ENCODE data around the gene ABCA2. TPM values are rescaled to one million over a fixed set of nuclear protein-coding genes. Genes with fewer than 3 reads are reported as not detected.
A peak's percentile ranks its signal among the peaks of the same experiment; 100 is the strongest.

The ABCA2 gene
- total and polyA plus RNA-seq, 4 donors = 13.4 to 39.0 (median 16.5) TPM

- H3K36me3 ChIP-seq (ENCODE audit: control insufficient read depth in 4 of 4, insufficient read depth in 4 of 4, low read length in 4 of 4) = peaks cover 0 to 7% (median 0%) of the 10 kb centered on the region in 4 donors
- H3K9ac ChIP-seq (ENCODE audit: insufficient read depth in 1 of 2, low read length in 2 of 2) = no peak overlapping the region
- TF ChIP-seq, protein P1, sequence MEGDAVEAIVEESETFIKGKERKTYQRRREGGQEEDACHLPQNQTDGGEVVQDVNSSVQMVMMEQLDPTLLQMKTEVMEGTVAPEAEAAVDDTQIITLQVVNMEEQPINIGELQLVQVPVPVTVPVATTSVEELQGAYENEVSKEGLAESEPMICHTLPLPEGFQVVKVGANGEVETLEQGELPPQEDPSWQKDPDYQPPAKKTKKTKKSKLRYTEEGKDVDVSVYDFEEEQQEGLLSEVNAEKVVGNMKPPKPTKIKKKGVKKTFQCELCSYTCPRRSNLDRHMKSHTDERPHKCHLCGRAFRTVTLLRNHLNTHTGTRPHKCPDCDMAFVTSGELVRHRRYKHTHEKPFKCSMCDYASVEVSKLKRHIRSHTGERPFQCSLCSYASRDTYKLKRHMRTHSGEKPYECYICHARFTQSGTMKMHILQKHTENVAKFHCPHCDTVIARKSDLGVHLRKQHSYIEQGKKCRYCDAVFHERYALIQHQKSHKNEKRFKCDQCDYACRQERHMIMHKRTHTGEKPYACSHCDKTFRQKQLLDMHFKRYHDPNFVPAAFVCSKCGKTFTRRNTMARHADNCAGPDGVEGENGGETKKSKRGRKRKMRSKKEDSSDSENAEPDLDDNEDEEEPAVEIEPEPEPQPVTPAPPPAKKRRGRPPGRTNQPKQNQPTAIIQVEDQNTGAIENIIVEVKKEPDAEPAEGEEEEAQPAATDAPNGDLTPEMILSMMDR (IDR thresholded peaks at IDR 0.05; ENCODE audit: control extremely low read depth, extremely low read depth) = no peak
- H3K4me1 ChIP-seq (ENCODE audit: control insufficient read depth in 5 of 5, insufficient read depth in 5 of 5, low read length in 5 of 5) = peaks cover 0 to 32% (median 11%) of the 10 kb centered on the region in 5 donors
- DNase-seq = no peak
- peaks cover 0 to 11% (median 3%) of the 10 kb centered on the region in 3 donors for H3K27me3 ChIP-seq (ENCODE audit: control insufficient read depth in 3 of 3, insufficient read depth in 3 of 3, low read length in 2 of 3)
- H3K27ac ChIP-seq (ENCODE audit: low read depth in 1 of 2, low read length in 1 of 2) = no peak overlapping the region
- 90 to 93% methylated on average over 8 of the region's 8 CpGs for WGBS, 2 donors
- H3K9me3 ChIP-seq (ENCODE audit: control insufficient read depth in 4 of 4, insufficient read depth in 3 of 4, low read length in 3 of 4) = no peaks in the 10 kb centered on the region
- no peak overlapping the region for H3K4me3 ChIP-seq
- no peak for ATAC-seq (ENCODE audit: insufficient read depth, low FRiP score)
These were observed 46.0 kb upstream of the ABCA2 start for GRCh38 chr9:137073992-137074399.

DNA sequence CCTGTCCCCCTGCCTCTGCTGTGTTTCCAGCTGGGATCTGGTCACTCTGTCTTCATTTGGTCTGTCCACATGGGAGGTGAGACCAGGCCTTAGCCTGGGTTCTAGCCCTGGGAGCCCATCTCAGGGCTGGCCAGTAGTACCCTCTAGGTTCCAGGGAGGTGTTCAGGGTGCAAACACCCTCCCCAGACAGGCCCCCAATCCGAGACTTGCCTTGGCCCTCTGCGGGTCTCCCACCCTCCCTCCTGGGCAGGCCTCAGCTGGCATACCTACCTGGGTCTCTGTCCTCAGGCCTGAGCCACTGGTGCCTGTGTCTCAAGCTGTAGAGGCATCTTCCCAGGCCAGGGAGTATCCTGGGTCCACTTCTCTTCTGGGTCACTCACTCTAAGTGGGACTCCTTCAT is 43.2 kb upstream of the ABCA2 start:
- DNase-seq = no peak

DNA sequence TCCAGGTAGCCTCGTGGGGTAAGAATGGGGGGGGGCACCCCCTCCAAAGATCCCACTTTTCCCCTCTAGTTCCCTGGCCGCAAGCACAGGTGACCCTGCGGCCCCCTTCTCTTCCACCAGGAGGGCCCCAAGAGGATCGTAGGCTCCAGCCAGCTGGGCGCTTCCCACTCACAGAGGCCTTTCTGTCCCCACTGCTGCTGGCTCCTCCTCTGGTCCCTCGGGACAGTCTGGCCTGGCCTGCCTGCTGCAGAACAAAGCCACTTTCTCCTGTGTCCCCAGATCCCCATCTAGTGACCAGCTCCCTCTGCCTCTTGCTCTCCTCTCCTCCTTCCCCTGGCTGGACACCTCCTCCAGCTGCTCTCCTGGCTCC is 42.9 kb upstream of the ABCA2 start:
- peaks cover 0 to 23% (median 0%) of the 10 kb centered on the region in 5 donors for H3K4me1 ChIP-seq (ENCODE audit: control insufficient read depth in 5 of 5, insufficient read depth in 5 of 5, low read length in 5 of 5)
- ATAC-seq (ENCODE audit: insufficient read depth, low FRiP score) = peak; percentile 8
- peak overlapping the region; percentile 5 to 17 for H3K9ac ChIP-seq (ENCODE audit: insufficient read depth in 1 of 2, low read length in 2 of 2)
- no peak overlapping the region for H3K4me3 ChIP-seq
- peak overlapping the region; percentile 4 to 6 for H3K27ac ChIP-seq (ENCODE audit: low read depth in 1 of 2, low read length in 1 of 2)
- TF ChIP-seq, protein P1 (IDR thresholded peaks at IDR 0.05; ENCODE audit: control extremely low read depth, extremely low read depth) = no peak
- 13 to 26% methylated on average over 6 of the region's 6 CpGs for WGBS, 2 donors
- H3K27me3 ChIP-seq (ENCODE audit: control insufficient read depth in 3 of 3, insufficient read depth in 3 of 3, low read length in 2 of 3) = no peaks in the 10 kb centered on the region
- DNase-seq = no peak
- H3K9me3 ChIP-seq (ENCODE audit: control insufficient read depth in 4 of 4, insufficient read depth in 3 of 4, low read length in 3 of 4) = no peaks in the 10 kb centered on the region
- H3K36me3 ChIP-seq (ENCODE audit: control insufficient read depth in 4 of 4, insufficient read depth in 4 of 4, low read length in 4 of 4) = no peaks in the 10 kb centered on the region

More for the DNA sequence above, 43.2 kb upstream of the ABCA2 start:
- Histone ChIP-seq H3K4me3 (no peak overlapping the region), H3K9me3 (ENCODE audit: control insufficient read depth in 4 of 4, insufficient read depth in 3 of 4, low read length in 3 of 4) (no peaks in the 10 kb centered on the region), H3K36me3 (ENCODE audit: control insufficient read depth in 4 of 4, insufficient read depth in 4 of 4, low read length in 4 of 4) (no peaks in the 10 kb centered on the region), H3K9ac (ENCODE audit: insufficient read depth in 1 of 2, low read length in 2 of 2) (peak overlapping the region; percentile 5 to 17), H3K27ac (ENCODE audit: low read depth in 1 of 2, low read length in 1 of 2) (peak overlapping the region in 1 of 2 donors; percentile 4), H3K27me3 (ENCODE audit: control insufficient read depth in 3 of 3, insufficient read depth in 3 of 3, low read length in 2 of 3) (peaks cover 0 to 2% (median 0%) of the 10 kb centered on the region in 3 donors), H3K4me1 (ENCODE audit: control insufficient read depth in 5 of 5, insufficient read depth in 5 of 5, low read length in 5 of 5) (peaks cover 0 to 23% (median 0%) of the 10 kb centered on the region in 5 donors)
- TF ChIP-seq, protein P1 (IDR thresholded peaks at IDR 0.05; ENCODE audit: control extremely low read depth, extremely low read depth) = no peak
- WGBS, 2 donors = 87 to 89% methylated on average over 2 of the region's 2 CpGs
- ATAC-seq (ENCODE audit: insufficient read depth, low FRiP score) = no peak
